NCI-H187 treated with DMSO at 0.1 percent for 48 hours (cell line): ENCODE data around the gene FABP1.

Experiments
- DNase-seq: peaks from one replicate; lab custom pipeline; 2025; lab: John Stamatoyannopoulos, UW

FABP1 gene

DNA sequence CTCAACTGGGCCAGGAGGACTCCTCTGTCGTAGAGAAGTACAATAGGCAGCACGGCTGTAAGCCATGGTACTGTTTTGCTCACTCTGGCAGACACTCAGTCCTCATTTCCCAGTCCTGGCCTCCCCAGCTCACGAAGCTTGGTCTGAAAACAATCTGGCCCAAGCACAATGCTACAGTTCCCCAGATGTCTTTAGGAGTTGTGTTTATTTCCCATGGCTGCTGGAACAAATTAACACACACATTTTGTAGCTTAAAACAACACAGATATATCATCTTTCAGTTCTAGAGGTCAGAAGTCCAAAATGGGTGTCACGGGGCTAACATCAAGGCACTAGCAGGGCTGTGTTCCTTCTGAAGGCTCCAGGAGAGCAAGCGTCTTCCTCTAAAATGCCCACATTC is 13.0 kb downstream of the FABP1 start:
- DNase-seq = no peak

DNA sequence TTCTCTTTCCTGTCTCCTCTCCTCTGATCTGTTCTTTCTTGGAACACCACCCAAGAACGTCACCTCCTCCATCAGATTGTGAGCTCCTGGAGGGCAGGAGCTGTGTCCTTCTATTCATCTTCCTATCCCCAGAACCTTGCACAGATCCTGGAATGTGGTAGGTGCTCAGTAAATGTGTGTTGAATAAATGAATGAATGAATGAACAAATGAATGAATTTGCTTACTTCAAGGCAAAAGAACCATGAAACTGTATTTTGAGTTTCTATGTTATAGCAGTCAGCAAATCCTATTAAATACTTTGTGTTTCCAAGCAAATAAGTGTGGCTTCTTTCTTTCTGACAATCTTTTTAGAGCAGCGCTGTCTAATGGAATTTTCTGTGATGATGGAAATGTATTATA is 14.8 kb downstream of the FABP1 start:
- DNase-seq = no peak

DNA sequence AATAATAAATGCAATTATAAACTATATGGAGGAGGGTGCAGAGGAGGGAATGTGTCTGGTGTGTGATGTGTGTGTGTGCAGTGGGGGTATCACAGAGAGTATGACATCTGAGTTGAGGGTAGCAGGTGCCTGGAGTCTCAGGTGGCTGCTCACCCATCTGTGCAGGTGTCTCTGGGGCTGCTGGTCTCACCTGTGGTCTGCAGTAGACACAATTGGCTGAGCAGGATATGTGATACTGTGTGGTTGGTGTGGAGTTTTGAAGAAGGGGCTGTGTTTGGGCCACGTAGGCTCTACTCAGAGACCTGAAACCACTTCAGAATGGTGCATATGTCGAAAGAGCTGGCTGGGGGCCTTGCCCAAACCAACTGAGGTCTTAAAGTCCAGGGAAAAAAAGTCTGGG is 17.0 kb downstream of the FABP1 start:
- no peak for DNase-seq

DNA sequence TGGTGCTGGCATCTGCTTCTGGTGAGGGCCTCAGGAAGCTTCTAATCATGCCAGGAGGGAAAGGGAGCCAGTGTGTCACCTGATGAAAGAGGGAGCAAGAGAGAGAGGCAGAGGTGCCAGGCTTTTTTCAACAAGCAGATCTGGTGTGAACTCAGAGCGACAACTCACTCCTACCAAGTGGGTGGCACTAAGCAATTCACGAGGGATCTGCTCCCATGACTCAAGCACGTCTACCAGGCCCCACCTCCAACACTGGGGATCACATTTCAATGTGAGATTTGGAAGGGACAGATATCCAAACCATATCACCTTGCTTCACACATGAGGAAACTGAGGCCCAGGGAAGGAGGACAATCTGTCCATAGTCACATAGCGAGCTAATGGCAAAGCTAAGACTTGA is 19.1 kb downstream of the FABP1 start:
- no peak for DNase-seq

DNA sequence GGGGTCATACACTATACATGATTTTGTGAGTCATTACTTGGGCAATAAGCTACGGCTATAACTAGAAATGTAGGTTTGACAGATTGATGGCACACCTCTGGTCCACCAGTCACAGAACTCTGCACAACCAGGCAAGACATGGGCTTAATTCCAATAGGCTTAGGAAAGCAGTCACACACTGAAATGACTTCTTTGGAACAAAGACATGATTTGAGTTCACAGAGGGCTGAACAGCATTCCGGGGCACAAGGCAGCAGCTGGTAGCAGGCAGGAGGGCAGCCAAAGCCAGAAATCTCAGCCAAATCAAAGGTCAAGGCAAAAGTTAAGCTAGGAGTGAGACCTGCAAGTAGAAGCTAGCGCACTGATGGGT is 27.4 kb downstream of the FABP1 start:
- DNase-seq = no peak

DNA sequence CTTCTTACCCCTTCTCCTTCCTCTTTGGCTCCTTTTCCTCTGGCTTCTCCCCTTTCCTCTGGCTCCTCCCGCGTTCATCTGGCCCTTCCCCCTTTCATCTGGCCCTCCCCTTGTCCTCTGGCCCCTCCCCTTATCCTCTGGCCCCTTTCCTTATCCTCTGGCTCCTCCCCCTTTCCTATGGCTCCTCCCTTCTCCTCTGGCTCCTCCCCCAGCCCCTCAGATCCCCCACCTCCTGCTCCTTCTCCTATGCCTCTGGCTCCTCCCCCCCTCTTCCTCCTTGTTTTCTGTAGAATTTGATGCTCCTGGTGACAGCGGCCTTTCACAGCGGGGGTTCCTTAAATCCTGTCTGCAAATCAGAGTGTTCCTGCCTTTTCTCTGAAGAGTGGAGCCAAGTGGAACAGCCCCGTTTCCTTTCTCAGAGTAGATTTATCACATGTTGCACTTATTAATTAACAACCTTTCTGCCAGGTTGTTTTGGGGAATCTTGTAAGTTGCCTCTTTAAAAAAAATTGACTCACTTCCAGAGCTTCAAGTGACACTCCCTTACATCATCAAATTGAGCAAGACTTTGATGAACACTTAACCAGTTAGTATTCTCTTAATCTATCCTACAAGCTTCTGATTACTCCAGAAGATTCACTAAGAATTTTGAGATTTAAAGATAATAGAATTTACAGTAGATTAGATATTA is 27.9 kb downstream of the FABP1 start:
- no peak for DNase-seq

DNA sequence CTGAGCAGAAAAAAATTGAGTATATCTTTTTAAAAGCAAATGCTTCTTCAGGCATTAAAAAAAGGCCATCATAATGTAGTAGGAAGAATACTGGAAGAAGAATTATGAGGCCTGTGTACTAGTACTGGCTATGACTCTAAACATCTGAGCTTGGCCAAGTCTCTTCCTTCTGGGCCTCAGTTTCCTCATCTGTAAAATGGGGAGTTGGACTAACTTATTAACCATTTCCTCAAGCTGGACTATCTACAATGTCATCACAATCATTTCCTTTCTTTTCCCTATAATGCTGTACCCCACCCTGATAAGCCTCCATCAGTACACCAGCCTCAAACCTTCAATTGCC is 29.3 kb downstream of the FABP1 start:
- no peak for DNase-seq

DNA sequence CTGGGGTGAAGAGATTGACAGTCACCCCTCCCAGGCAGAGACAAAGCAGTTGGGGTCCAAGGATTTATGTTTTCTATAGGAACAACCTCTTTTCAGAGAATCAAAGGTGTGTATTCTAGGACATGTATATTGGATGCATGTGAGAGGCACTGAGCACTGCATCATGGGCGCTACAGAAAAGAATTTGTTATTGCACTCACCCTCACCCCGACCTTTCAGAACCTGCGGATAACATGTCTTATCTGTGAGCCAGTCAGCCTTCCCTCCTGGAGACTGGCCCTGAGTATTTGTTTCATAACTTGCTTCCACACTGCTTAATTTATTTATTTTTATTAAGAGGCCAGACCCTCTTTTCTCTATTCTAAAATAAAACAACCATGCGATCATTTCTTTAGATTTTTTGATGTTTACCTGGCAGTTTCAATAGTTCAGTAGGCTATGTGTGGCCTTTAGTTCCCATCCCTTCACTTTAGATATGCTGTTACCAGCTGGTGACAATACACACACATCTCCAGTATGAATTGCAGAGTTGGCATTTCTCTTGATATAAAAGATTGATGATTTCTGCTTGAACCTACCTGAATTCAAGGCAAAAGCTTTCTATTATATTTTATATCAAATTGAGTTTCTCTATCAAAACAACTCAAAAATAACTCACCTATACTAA is 29.8 kb downstream of the FABP1 start:
- no peak for DNase-seq

DNA sequence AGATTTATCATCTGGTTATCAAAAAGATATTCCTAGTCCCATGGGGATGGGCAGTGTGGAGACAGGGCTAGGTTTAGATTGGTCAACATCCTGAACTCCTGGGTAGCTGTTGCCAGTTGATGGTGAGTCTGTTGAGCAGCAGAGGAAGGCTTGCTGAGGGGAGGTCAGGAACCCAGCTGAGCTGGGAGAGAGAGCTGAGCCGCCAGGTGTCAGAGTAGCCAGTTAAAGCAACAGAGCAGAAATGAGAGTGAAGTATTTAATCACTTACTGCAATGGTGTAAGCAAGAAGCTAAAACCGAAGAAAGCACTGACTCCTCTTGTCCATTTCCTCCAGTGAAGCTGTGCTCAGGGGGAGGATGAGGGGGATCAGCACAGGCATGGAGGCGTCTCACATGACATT is 30.7 kb downstream of the FABP1 start:
- DNase-seq = no peak

DNA sequence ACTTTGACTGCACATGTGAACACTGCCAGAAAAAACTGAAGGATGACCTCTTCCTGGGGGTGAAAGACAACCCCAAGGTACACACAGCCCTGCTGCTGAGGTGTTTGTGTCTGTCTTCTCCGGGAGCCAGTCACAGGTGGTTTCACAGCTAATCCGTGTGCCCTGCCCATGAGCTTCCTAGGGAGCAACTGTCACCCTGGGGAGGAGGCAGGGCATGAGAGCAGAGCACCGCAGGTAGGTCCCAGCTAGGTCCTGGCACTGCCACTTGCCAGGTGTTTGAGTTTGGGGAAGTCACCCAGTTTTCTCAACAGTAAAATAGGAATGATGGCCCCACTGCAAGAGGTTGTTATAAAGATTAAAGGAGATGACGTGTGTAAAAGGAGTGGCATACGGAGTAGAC is 31.2 kb downstream of the FABP1 start:
- DNase-seq = no peak

DNA sequence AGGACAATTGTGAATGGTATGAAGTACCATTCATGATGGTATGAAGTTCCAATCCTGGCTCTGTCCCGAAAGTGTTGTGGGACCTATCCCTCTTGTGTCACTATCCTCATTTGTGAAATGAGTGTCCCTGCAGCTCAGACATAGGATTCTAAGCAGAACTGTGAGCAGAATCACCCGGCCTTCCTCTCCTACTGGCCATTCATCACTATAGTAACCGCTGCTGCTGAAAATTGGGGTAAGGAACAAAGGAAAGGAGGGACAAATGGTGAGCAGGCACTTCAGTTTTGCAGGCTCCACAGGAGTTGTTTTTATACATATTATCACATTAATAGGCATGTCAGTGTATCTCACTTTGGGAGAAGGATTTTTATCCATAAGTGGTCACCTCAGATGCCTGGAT is 32.8 kb downstream of the FABP1 start:
- DNase-seq = no peak

DNA sequence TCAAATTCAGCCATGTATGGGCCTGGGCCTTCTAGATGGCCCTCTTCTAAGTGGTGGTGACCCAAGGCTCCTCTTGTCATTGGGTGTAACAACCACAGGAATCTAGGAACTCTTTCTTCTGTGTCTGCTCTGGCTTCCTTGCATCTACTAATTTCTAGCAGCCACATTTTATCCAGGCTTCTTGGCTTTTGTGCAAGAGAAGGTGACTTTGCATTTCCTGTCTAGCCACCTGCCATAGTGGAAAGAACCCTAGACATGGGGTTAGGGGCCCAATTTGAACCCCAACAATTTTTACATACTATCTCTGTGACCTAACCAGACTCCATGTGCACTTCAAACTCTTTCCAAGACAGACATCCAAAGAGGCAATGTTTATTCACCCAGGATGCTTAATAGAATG is 35.1 kb downstream of the FABP1 start:
- DNase-seq = no peak

DNA sequence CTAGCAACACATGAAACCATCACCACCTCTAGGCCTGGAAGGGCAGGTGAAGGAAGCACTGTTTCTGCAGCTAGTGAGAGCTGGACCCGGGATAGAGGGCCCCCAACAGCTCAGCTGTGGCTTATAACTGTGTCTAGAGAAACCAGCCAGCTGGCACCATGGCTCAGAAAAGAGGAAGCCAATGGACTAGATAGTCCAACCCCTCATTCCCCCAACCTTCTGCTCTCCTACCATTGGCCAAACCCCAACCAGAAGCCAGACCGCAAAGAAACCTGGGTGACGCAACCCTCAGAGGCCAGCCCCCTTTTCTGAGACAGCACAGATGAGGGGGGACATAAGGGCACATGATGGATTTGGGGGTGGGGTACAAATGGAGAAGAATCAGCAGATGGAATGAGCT is 35.9 kb downstream of the FABP1 start:
- no peak for DNase-seq

DNA sequence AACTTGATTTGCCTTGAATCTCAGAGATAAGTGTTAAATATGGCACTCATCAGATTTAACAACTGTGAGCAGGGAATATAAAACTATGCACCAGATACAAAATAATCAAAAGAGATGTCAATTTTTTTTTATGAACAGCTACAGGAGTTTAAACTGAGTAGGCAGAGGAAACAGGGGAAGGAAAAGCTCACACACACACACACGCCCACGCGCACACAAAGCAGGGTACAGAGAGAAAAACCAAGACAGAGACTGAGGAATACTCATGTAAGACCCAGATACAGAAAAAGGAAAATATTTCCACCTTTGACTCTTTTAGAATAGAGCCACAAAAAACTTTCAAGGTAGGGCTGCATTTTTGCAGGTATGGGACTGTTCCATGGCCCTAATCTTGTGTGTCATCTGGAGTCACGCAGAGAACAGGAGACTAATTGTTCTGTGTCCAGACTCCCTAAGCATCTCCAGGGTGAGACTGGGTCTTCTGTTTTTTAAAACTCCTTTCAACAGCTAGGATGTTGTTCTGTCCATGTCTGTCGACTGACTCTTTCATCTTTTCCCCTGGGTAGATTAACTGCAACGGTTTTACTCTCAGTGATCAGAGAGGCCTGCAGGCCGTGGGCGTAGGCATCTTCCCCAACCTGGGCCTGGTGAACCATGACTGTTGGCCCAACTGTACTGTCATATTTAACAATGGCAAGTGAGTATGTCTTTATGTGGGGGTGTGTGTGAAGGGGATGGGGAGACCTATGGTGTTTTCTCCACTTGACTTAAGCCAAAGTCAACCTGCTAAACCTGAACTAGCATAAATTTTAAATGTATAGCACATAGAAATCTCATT is 37.2 kb downstream of the FABP1 start:
- DNase-seq = no peak

DNA sequence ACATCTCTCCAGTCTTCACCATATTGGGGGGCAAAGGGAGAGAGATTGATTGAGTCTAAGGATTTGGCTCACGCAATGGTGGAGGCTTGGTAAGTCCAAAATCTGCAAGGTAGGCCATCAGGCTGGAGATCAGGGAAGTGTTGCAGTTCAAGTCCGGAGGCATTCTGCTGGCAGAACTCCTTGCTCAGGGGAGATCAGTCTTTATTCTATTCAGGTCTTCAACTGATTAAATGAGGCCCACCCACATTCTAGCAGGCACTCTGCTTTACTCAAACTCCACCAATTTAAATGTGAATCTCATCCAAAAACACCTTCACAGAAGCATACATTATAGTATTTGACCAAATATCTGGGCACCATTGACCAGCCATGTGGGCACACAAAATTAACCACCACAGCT is 38.9 kb downstream of the FABP1 start:
- no peak for DNase-seq

DNA sequence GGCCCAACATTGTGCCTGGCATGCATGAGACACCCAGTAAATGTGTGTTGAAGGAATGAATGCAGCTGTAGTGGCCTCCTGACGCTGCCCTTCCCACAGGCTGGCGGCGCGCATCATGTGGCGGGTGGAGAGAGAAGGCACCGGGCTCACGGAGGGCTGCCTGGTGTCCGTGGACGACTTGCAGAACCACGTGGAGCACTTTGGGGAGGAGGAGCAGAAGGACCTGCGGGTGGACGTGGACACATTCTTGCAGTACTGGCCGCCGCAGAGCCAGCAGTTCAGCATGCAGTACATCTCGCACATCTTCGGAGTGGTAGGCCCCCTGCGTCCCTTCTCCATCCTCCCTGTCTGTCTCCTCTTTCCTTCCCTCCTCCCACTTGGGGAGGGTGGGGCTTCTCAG is 40.1 kb downstream of the FABP1 start:
- DNase-seq = no peak

DNA sequence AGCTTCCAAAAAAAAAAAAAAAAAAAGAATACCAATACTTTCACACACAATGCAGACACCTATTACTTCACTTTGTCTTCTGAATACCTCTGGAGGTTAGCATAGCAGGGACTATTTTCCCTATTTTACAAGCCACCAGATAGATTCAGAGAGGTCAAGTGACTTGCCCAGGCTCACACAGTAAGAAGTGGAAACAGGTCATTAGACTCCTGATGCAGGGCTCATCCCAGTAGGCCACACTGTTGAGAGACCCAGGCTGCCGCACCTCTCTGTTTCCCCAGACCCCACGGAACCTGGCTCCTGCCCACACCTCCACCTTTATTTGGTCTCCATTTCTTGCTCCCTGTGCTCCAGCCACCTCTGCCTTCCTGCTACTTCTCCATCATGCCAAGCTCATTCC is 40.8 kb downstream of the FABP1 start:
- DNase-seq = no peak

DNA sequence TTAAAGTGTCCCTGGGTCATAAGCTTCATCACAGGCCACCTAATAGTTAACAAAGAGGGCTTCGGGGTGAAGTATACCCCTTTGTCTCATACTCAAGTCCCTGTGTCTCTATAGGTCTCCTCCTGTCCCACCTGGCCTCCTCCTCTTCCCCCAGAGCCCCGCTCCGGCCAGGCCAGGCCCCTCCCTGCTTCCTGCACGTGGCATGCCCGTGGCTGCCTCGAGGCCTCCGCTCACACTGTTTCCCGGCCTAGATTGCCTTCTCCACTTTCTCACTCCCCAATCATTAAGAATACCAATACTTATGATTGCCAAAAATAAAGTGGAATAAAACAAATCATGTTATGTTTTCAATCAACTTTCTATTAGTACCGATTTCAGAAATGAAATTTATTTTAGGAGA is 41.5 kb downstream of the FABP1 start:
- no peak for DNase-seq

DNA sequence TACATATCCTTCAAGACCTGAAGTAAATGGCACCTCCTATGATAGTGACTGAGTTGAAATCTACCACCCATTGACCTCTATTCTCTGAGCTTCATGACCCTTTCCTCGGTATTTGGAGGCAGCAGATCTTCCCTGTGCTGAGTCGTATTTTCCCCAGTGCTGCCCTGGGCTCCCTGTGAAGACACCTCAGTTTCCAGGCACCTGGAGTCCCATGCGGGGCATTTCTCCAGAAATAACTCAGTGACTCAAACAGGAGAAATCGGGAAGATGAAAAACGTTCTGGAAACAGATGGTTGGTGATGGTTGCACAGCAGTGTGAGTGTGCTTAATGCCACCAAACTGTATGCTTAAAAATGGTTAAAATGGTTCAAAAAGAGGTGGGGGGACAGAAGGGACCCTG is 42.3 kb downstream of the FABP1 start:
- no peak for DNase-seq

DNA sequence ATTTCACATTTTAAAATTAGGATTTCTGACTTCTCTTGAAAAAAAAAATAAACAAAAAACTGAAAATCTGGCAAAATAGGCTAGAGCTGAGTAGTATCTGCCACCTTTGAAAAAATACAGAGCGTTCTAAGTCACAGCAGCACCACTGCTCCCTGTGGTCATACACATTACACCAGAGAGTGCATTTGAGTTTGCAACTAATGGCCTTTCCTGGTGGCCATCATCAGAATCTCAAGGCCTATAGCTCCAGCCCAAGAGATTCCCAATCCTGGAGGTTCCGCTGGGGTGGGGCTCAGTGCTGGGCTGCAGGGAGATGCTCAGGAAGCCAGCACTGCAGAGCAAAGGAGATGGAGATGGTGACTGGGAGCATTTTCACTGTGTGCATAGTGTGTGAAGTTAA is 42.8 kb downstream of the FABP1 start:
- no peak for DNase-seq

DNA sequence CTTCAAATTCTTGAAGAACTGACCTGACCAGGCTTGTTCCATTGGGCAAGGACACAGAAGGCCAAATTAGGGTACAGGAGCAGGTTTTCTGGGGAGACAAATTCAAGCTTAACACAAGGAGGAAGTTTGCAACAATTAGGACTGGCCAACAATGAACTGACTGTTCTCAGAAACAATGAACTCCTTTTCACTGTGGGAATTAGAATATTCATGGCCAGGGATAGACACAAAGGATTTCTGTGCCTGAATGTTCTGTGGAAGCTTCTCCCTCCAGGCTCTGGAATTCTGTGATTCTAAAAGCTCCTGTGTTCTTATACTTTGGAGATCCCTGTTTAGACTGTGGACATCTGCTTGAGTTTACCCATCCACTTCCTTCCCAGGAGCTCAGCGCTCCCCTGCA is 45.1 kb downstream of the FABP1 start:
- DNase-seq = no peak

DNA sequence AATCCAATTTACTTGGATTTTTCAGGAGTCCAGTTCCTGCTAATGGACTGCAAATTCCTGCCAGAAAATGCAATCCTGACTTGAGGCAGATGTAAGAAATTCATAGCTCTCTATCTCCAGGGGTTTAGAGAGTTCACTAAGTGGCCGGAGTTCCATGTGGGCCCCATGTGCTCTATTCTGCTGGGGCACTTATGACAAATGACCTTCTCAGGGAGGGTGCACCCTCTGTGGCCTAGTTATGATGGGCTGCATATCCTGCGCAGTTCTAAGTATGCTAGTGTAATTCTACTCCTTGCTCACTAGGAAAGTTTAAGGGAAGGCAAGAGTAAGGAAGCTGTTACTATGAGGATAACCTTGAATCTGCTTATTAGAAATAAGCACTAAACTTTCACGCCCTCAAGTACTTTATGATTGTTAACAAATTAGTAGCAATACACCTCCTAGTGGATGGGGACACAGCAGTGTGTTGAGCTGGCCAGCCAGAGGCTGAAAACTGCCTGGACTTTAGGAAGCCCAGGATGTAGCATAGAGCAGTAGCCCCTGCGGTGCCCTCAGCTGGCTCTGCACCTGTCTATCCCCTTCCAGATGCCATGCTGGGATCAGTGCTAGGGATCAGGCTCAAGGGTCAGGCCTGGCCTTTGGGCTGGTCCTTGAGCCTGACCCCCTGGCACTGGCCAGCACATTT is 45.8 kb downstream of the FABP1 start:
- DNase-seq = no peak

DNA sequence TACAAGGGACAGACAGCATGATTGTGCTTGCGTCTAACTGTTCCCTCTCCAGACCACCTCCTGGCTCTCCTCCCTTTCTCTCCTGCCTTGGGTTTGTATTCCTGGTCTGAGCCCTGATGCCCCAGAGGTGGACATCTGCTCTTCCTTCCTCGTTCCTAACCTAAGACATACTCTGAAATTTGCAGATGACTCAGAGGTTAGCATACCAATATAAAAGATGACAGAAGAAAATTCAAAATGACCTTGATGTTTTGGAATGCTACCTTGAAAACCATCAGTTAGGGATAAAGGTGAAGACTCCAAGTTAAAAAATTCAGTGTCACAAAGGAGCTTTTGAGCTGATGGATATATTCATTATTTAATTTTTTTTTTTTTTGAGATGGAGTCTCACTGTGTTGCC is 47.3 kb downstream of the FABP1 start:
- no peak for DNase-seq
